Gastroesophageal sphincter (tissue), 4 donors: ENCODE measurements around the gene AKAP11. TPM values are rescaled to one million over a fixed set of nuclear protein-coding genes. Genes with fewer than 3 reads are reported as not detected.

Experiments used
- ATAC-seq: fragments of 150-250 bp; one replicate; pipeline ENCODE4 v1.9.1; 2016; ENCODE audit warnings: mild to moderate bottlenecking, moderate library complexity
- H3K27ac ChIP-seq, 4 donors: fragments of 200-600 bp; sonication (generic) in 3 of 4; 1 replicate in 3 of 4; 2 replicates in 1 of 4; pipeline ENCODE4 v1.5.1; 2016 to 2019
- H3K27me3 ChIP-seq: fragments of 200-600 bp; sonication (generic); one replicate; pipeline ENCODE4 v1.5.1; 2019
- H3K36me3 ChIP-seq, 2 donors: fragments of 200-600 bp; sonication (generic); one replicate each; pipeline ENCODE4 v1.5.1; 2019; ENCODE audit warnings: control low read depth in 1 of 2
- H3K4me1 ChIP-seq, 3 donors: fragments of 200-600 bp; sonication (generic); 1 replicate in 2 of 3; 2 replicates in 1 of 3; pipeline ENCODE4 v1.5.1; 2016 to 2019; ENCODE audit warnings: control low read depth in 2 of 3
- H3K4me3 ChIP-seq, 2 donors: fragments of 200-600 bp; sonication (generic); one replicate each; pipeline ENCODE4 v1.5.1; 2019; ENCODE audit warnings: mild to moderate bottlenecking in 1 of 2, moderate library complexity in 1 of 2
- H3K9me3 ChIP-seq, 3 donors: fragments of 200-600 bp; sonication (generic); one replicate each; pipeline ENCODE4 v1.5.1; 2017 to 2019; ENCODE audit warnings: control low read depth in 2 of 3
- CTCF ChIP-seq, 4 experiments: fragments of 200-600 bp in 2 of 4; fragments of 450-650 bp in 2 of 4; sonication (generic) in 1 of 4; IDR thresholded peaks; one replicate each; pipeline ENCODE4 v1.5.1; 2017 to 2019; ENCODE audit warnings: antibody characterized with exemption in 4 of 4, mild to moderate bottlenecking in 2 of 4, moderate library complexity in 2 of 4
- EP300 ChIP-seq: sonication (generic); formaldehyde crosslinking; IDR thresholded peaks from one replicate; pipeline ENCODE4 v1.6.1; 2017; ENCODE audit warnings: antibody characterized with exemption, mild to moderate bottlenecking
- POLR2A ChIP-seq, 2 donors: fragments of 450-650 bp; IDR thresholded peaks; one replicate each; pipeline ENCODE4 v1.6.1; 2017; ENCODE audit warnings: antibody characterized with exemption in 2 of 2, mild to moderate bottlenecking in 2 of 2, moderate library complexity in 1 of 2
- POLR2AphosphoS5 ChIP-seq: sonication (generic); formaldehyde crosslinking; IDR thresholded peaks from one replicate; pipeline ENCODE4 v1.6.1; 2017; ENCODE audit warnings: antibody characterized with exemption
- WGBS, 2 donors: methylation state at CpG; one replicate each; pipeline ENCODE4 v1.1.5; 2018; ENCODE audit warnings: low coverage in 1 of 2; 5-methylcytosine and 5-hydroxymethylcytosine counted together
- total RNA-seq, 4 donors: library from RNA; depleted of rRNA; stranded (reverse); fragments of >200 nt; gene quantifications; one replicate each; pipeline ENCODE4 v1.1.0, GENCODE V29; 2016

AKAP11 gene
- total RNA-seq, 4 donors from 2014 or later: 41.1 to 53.4 (median 45.3) TPM

GRCh38 chr13:42239644-42240043 lies 32.3 kb upstream of the AKAP11 start:
- H3K4me3 ChIP-seq: no peak overlapping the region
- no peaks in the 10 kb centered on the region for H3K27me3 ChIP-seq
- H3K36me3 ChIP-seq: peaks cover 0 to under 1% of the 10 kb centered on the region in 2 donors
- no peak for TF ChIP-seq EP300
- no peak for TF ChIP-seq CTCF (IDR thresholded peaks at IDR 0.05)
- no peak for TF ChIP-seq POLR2AphosphoS5
- no peak for TF ChIP-seq POLR2A (IDR thresholded peaks at IDR 0.05)
- no peaks in the 10 kb centered on the region for H3K4me1 ChIP-seq
- no peaks in the 10 kb centered on the region for H3K9me3 ChIP-seq
- no peak overlapping the region for H3K27ac ChIP-seq
- ATAC-seq: no peak

GRCh38 chr13:42246541-42246940 lies 25.4 kb upstream of the AKAP11 start:
- no peaks in the 10 kb centered on the region for H3K36me3 ChIP-seq
- no peak for TF ChIP-seq POLR2A (IDR thresholded peaks at IDR 0.05)
- TF ChIP-seq CTCF (IDR thresholded peaks at IDR 0.05): no peak
- no peaks in the 10 kb centered on the region for H3K9me3 ChIP-seq
- H3K4me3 ChIP-seq: no peak overlapping the region
- 93 to 100% methylated on average over 1 to 8 of the region's 8 CpGs for WGBS, 2 donors
- ATAC-seq: no peak
- H3K27me3 ChIP-seq: no peaks in the 10 kb centered on the region
- H3K4me1 ChIP-seq: no peaks in the 10 kb centered on the region
- H3K27ac ChIP-seq: no peak overlapping the region

- no peaks in the 10 kb centered on the region for H3K27me3 ChIP-seq
- H3K27ac ChIP-seq: no peak overlapping the region
- no peak for TF ChIP-seq CTCF (IDR thresholded peaks at IDR 0.05)
- no peak for TF ChIP-seq POLR2AphosphoS5
- TF ChIP-seq POLR2A (IDR thresholded peaks at IDR 0.05): no peak
- no peak overlapping the region for H3K4me3 ChIP-seq
- ATAC-seq: no peak
- no peaks in the 10 kb centered on the region for H3K4me1 ChIP-seq
- no peaks in the 10 kb centered on the region for H3K9me3 ChIP-seq
- 38 to 50% methylated on average over 1 to 2 of the region's 2 CpGs for WGBS, 2 donors
- no peaks in the 10 kb centered on the region for H3K36me3 ChIP-seq
Measured at GRCh38 chr13:42247883-42248282, 24.1 kb upstream of the AKAP11 start.

GRCh38 chr13:42255886-42256285 lies 16.1 kb upstream of the AKAP11 start:
- Histone ChIP-seq H3K4me1 (no peaks in the 10 kb centered on the region), H3K36me3 (no peaks in the 10 kb centered on the region), H3K27me3 (peaks cover 7% of the 10 kb centered on the region), H3K9me3 (no peaks in the 10 kb centered on the region), H3K4me3 (no peak overlapping the region), H3K27ac (no peak overlapping the region)
- WGBS, 2 donors: 42 to 76% methylated on average over 2 to 4 of the region's 5 CpGs
- no peak for TF ChIP-seq POLR2A (IDR thresholded peaks at IDR 0.05)
- TF ChIP-seq EP300: no peak
- TF ChIP-seq POLR2AphosphoS5: no peak
- TF ChIP-seq CTCF (IDR thresholded peaks at IDR 0.05): no peak
- no peak for ATAC-seq

- no peaks in the 10 kb centered on the region for H3K4me1 ChIP-seq
- no peaks in the 10 kb centered on the region for H3K36me3 ChIP-seq
- TF ChIP-seq CTCF (IDR thresholded peaks at IDR 0.05) (no peak), POLR2A (IDR thresholded peaks at IDR 0.05) (no peak), POLR2AphosphoS5 (no peak), EP300 (no peak)
- H3K27ac ChIP-seq: no peak overlapping the region
- ATAC-seq: no peak
- H3K27me3 ChIP-seq: peaks cover 7% of the 10 kb centered on the region
- 73 to 88% methylated on average over 2 to 5 of the region's 5 CpGs for WGBS, 2 donors
- H3K4me3 ChIP-seq: no peak overlapping the region
- H3K9me3 ChIP-seq: no peaks in the 10 kb centered on the region
Measured at GRCh38 chr13:42258747-42259146, 13.2 kb upstream of the AKAP11 start.
